GM19239 (cell line): ENCODE data around the gene SC5D.

Source experiments
- DNase-seq: peaks from one replicate; pipeline ENCODE4 v3.0.0; 2011; ENCODE audit warnings: low spot score; ENCODE audit not compliant: insufficient read length
- FAIRE-seq: peaks from 2 replicates; lab custom pipeline; 2011; peaks lifted over from hg19 to GRCh38; lab: Jason Lieb, UNC

SC5D gene

DNA sequence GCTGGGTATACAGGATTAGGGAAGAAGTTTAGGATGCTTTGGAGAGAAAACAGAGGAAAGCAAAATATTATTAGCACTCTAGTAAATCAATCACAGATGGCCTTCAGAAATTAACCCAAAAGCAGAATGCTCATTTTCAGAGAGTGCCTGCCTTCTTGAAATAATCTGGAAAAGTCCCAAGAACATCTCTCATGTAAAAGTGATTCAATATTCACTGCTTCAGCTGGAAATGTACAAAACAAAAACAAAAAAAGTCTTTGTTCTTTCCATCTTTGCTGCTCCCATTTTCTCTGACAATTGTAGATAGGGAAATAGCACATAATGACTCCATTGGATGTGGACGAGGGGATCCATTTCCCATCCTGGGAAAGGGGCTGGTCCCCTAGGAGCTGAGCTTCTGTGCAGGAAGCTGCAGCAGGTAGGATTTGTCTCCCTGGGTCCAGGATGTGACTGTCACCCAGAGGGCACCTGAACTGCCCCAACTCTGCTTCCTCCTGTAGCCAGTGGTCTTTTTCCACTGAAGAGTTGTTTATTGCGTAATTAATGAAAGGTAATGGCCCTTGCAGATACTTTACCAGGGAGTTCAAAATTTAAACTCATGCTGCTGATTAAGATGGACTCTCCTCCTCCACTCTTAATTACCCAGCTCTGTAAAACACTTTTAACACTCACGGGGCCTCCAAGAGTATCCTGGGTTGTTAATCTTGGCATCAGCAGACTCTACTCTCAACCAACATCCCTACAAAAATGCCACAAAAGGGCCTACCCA lies 57.9 kb downstream of the SC5D start:
- DNase-seq (no peak), FAIRE-seq (no peak)

DNA sequence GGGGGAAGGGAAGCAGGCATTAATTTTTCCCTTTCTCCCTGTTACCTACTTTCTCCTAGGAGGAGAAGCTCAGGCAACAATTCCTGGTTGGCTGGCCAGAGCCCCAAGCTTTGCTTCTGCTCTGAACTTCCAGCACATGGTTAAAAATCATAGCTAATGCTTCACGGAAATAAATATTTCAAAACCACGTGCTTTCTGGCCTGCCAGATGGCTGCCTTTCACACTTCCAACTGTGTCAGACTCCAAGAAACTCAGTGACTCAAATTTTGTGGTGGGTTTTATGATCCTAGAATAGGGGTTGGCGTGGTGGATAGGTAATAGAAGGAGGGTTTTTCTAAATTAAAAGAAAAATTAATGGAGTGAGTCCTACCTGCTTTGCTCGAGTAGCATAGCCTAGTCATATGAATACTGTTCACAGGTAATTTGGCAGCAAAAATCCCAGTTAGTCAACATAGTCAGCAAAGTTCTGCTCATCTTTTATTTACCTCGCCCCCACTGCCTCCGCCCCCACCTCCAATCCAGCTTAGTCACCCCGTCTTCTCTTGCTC lies 58.6 kb downstream of the SC5D start:
- FAIRE-seq = no peak

DNA sequence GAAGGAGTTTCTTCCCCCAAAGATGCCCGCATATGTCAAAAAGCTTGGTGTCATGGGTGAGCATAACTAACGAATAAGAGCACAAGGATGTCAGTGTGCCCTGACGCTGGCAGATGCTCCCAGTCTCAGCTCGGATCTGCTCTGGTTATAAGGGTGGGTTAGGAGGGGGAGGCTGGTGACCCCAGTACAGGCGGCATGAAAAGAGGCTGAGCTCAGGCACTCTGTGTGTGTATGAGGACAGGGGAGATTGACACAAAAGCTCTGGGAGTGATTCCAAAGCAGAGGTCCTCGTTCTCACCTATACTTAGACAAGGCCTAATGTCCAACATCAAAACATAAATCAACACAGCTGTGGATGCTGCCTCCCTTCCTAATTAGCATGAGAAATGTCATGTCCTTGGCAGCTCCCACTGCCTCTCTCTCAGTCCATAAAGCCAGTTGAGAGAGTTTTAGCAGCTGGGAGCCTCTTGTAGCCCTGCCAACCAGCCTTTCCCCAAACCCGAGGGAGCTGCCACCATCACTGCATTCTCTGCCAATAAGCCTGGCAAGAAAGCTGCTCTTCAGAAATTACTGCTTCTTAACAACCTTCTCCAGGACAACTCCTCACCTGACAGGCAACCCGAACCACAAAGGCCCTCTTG lies 59.8 kb downstream of the SC5D start:
- DNase-seq (no peak), FAIRE-seq (no peak)

More for the DNA sequence above, 58.6 kb downstream of the SC5D start:
- DNase-seq = no peak

- no peak for DNase-seq
- FAIRE-seq = no peak
These were observed 61.6 kb downstream of the SC5D start for GRCh38 chr11:121354192-121354591.

- DNase-seq (no peak), FAIRE-seq (no peak)
These were observed 63.8 kb downstream of the SC5D start for GRCh38 chr11:121356357-121356756.
